Measurements from ENCODE around the gene MAP3K20. TPM values are rescaled to one million over a fixed set of nuclear protein-coding genes. Genes with fewer than 3 reads are reported as not detected.

Gene MAP3K20
- total RNA-seq, 3 donors from 2014 or later, result 8.8 to 238 (median 30.5) TPM

- Histone ChIP-seq H3K36me3 (ENCODE audit: low read depth) (no peaks in the 10 kb centered on the region), H3K9me3 (no peaks in the 10 kb centered on the region), H3K4me1 (ENCODE audit: low read depth) (peaks cover 12% of the 10 kb centered on the region), H3K4me3 (no peak overlapping the region)
- peak; percentile 88 for ATAC-seq
- intact Hi-C loops (cut with DNase I, micrococcal nuclease), result no loop called here
- peak; percentile 36 to 71 (median 69) for DNase-seq
- TF ChIP-seq, protein P1, sequence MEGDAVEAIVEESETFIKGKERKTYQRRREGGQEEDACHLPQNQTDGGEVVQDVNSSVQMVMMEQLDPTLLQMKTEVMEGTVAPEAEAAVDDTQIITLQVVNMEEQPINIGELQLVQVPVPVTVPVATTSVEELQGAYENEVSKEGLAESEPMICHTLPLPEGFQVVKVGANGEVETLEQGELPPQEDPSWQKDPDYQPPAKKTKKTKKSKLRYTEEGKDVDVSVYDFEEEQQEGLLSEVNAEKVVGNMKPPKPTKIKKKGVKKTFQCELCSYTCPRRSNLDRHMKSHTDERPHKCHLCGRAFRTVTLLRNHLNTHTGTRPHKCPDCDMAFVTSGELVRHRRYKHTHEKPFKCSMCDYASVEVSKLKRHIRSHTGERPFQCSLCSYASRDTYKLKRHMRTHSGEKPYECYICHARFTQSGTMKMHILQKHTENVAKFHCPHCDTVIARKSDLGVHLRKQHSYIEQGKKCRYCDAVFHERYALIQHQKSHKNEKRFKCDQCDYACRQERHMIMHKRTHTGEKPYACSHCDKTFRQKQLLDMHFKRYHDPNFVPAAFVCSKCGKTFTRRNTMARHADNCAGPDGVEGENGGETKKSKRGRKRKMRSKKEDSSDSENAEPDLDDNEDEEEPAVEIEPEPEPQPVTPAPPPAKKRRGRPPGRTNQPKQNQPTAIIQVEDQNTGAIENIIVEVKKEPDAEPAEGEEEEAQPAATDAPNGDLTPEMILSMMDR (IDR thresholded peaks at IDR 0.05), result no peak
Observed at GRCh38 chr2:173048897-173049661, 26.6 kb upstream of the MAP3K20 start.

DNA sequence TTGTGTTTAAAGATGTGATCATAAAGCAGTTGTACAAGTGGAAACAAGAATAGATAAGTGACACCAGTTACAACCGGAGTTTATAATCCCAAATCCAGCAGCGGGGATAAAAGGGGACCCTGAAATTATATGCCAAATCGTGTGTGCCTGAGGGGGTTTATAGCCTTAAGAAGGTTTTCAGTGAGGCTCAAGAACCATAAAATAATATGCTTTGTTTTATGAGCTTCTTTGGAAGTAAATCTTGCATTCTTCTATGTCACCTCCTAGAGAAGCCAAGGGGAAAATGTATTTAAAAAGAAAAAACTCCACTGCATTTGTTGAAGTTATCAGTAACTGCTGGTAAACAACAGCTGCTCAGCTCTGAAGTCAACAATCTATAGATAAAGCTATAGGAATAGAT is 25.8 kb upstream of the MAP3K20 start:
- Histone ChIP-seq H3K36me3 (ENCODE audit: low read depth) (no peaks in the 10 kb centered on the region), H3K4me1 (ENCODE audit: low read depth) (peaks cover 12% of the 10 kb centered on the region), H3K9me3 (no peaks in the 10 kb centered on the region), H3K4me3 (no peak overlapping the region)
- ATAC-seq (peak; percentile 8), DNase-seq (no peak)
- intact Hi-C loops (cut with DNase I, micrococcal nuclease), result no loop called here
- TF ChIP-seq, protein P1 (IDR thresholded peaks at IDR 0.05), result no peak

- peaks cover 12% of the 10 kb centered on the region for H3K4me1 ChIP-seq (ENCODE audit: low read depth)
- no peaks in the 10 kb centered on the region for H3K36me3 ChIP-seq (ENCODE audit: low read depth)
- DNase-seq (no peak), ATAC-seq (no peak)
- intact Hi-C loops (cut with DNase I, micrococcal nuclease), result no loop called here
- TF ChIP-seq, protein P1 (IDR thresholded peaks at IDR 0.05), result no peak
- no peak overlapping the region for H3K4me3 ChIP-seq
- no peaks in the 10 kb centered on the region for H3K9me3 ChIP-seq
Observed at GRCh38 chr2:173050684-173051083, 25.0 kb upstream of the MAP3K20 start.

DNA sequence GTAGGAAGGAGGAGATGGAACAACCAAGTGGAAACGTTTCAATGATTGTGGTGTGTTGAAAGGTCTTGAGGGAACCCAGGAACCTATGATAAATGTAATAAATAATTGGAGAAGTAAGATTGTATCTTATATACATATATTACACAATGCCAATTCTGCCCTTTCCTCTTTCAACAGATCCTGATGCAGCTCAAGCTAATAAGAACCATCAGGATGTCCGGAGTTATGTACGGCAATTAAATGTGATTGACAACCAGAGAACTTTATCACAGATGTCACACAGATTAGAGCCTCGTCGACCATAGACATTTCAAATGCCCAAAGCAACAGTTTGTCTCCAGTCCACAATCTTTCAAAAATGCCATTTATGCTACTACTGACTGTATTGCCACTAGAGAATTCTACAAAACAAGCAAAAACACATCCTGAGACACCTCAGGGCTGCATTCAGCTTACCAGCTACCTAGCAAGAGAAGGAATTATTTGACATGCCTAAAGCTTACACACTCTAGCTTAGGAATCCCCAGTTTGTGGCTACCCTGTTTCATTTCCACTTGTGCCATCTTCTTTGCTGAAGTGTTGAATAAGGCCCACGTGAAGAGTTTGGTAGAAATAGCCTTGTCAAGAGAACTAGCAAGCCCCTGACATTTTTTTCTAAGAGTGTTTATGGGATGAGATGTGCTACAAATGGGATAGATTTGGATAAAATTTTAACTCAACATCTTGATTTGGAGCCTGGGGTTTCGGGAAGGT is 24.0 kb upstream of the MAP3K20 start:
- intact Hi-C loops (cut with DNase I, micrococcal nuclease), result no loop called here
- H3K4me3 ChIP-seq, result no peak overlapping the region

DNA sequence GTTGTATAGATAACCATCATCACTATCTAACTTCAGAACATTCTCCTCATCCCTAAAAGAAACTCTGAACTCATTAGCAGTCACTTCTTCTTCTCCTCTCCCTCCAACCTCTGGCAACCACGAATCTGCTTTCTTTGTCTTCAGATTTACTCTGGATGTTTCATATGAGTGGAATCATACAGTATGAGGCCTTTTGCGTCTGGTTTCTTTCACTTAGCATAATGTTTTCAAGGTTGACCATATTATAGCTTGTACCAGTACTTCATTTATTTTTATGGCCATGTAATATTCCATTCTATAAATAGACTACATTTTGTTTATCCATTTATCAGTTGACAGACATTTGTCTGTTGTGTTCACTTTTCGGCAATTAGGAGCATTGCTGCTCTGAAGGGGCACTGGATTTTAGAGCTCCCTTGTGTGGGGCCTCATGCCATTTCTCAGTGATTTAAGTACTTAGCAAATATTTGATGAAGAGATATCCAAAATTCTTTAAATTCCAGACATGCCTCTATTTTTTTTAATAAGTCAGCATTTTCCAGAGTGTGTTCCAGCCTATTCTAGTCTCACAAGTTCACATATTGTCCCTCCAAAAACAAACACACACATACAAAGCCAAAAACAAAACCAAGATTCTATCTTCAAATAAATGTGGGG is 22.5 kb upstream of the MAP3K20 start:
- intact Hi-C loops (cut with DNase I, micrococcal nuclease), result no loop called here
- TF ChIP-seq, protein P1 (IDR thresholded peaks at IDR 0.05), result no peak
- no peaks in the 10 kb centered on the region for H3K9me3 ChIP-seq
- ATAC-seq (no peak), DNase-seq (no peak)
- no peaks in the 10 kb centered on the region for H3K36me3 ChIP-seq (ENCODE audit: low read depth)
- no peak overlapping the region for H3K4me3 ChIP-seq
- H3K4me1 ChIP-seq (ENCODE audit: low read depth), result peaks cover 12% of the 10 kb centered on the region

More for the DNA sequence above, 24.0 kb upstream of the MAP3K20 start:
- DNase-seq (no peak), ATAC-seq (no peak)
- Histone ChIP-seq H3K4me1 (ENCODE audit: low read depth) (peaks cover 12% of the 10 kb centered on the region), H3K36me3 (ENCODE audit: low read depth) (no peaks in the 10 kb centered on the region), H3K9me3 (no peaks in the 10 kb centered on the region)
- TF ChIP-seq, protein P1 (IDR thresholded peaks at IDR 0.05), result no peak
